HG02943 (cell line): ENCODE results near the gene LRRC59.
"Not testable (repeated sequence)": the region's sequence is repeated elsewhere in the genome, so short reads cannot be mapped to it uniquely, and the experiment has no call there.

Source experiments
- ATAC-seq: cut with Tn5 transposase; IDR thresholded peaks from one replicate; pipeline ENCODE4 v1.9.1; 2021; ENCODE audit warnings: mild to moderate bottlenecking, low read depth, moderate library complexity; ENCODE audit not compliant: unreplicated experiment

The LRRC59 gene

DNA sequence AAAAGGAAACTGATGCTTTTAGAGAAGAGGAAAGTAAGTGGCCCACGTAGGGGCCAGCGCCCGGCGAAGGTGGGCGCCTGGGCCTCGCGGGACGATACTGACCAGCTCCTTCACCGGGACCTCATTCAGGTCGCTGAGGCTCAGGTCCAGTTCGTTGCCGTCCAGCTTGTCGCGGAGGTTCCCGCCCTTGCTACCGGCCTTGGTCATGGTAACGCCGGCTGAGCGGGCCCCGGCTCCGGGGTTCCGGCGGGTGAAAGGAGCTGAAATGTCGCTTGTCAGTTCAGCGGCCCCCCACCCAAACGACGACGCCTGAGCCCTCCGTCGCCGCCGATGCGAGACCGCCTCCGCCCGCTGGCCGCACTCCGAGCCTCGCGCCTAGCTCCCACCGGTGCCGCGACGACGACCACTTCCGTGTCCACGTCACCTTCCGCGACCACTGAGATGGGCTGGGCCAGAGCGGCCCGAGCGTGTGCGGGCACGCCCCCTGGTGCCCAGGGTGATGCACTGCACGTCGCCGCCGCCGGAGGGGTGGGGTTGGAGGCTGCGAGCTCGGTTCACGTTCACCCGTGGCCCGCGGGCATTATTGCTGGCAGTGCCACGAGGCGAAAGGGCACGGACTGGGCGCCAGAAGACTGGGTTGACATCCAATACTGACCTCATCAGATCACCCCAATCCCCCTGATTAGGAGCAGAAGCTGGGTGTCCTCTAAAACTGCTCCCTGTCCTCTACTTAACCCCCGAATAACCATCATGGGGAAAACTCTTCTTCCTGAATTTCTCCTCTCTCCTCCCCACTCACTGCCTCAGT lies at the start of gene LRRC59:
Gene LRRC59 (minus strand): TSS at position 413 of the 808 bp plus-strand sequence. CDS start 206 bp downstream, at position 207.
- ATAC-seq, result peak; percentile 95

- no peak for ATAC-seq
These were observed 48.5 kb upstream of the LRRC59 start for GRCh38 chr17:50445730-50446325.

GRCh38 chr17:50444841-50445715 lies 47.8 kb upstream of the LRRC59 start:
- ATAC-seq, result no peak

GRCh38 chr17:50443505-50443974 lies 46.2 kb upstream of the LRRC59 start:
- ATAC-seq, result no peak

- ATAC-seq, result no peak
These were observed 43.8 kb upstream of the LRRC59 start for GRCh38 chr17:50440838-50441829.

GRCh38 chr17:50440172-50440837 lies 43.0 kb upstream of the LRRC59 start:
- ATAC-seq, result no peak

GRCh38 chr17:50439008-50439407 lies 41.7 kb upstream of the LRRC59 start:
- ATAC-seq, result no peak

- ATAC-seq, result no peak
These were observed 40.1 kb upstream of the LRRC59 start for GRCh38 chr17:50437409-50437808.

GRCh38 chr17:50432125-50432762 lies 34.9 kb upstream of the LRRC59 start:
- ATAC-seq, result no peak

- ATAC-seq, result no peak
These were observed 33.7 kb upstream of the LRRC59 start for GRCh38 chr17:50430821-50431618.

- ATAC-seq, result no peak
These were observed 32.5 kb upstream of the LRRC59 start for GRCh38 chr17:50429793-50430192.

DNA sequence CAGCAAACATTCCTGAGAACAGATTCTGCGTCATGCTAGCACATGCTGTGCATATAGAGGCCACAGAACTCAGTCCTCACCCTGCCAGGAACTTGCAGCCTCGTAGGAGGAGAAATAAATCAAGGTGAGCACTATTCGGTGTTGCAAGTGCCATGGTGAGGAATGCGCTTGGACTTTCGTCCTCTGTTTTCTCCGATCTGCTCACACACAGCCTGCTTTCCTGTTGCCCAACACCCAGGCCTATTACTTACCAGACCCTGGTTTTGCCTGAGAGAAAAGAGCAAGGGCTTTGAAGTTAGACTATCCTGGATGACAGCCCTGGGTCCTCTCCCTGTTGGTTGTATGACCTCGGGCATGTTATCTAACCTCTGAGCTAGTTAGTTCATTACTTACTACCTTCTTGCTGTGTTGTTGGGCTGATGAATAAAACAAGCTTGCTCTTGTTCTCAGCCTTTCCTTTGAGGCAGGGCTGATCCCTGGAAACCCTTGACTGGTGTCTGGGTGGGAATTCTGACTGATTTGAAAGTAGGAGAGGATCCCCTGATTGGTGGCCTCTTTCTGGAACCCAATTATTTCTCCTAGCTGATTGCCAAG lies 31.6 kb upstream of the LRRC59 start:
- no peak for ATAC-seq

- ATAC-seq, result not testable (repeated sequence)
These were observed 30.8 kb upstream of the LRRC59 start for GRCh38 chr17:50428126-50428525.

GRCh38 chr17:50426814-50427787 lies 29.8 kb upstream of the LRRC59 start:
- no peak for ATAC-seq

- no peak for ATAC-seq
These were observed 29.1 kb upstream of the LRRC59 start for GRCh38 chr17:50426472-50426782.

DNA sequence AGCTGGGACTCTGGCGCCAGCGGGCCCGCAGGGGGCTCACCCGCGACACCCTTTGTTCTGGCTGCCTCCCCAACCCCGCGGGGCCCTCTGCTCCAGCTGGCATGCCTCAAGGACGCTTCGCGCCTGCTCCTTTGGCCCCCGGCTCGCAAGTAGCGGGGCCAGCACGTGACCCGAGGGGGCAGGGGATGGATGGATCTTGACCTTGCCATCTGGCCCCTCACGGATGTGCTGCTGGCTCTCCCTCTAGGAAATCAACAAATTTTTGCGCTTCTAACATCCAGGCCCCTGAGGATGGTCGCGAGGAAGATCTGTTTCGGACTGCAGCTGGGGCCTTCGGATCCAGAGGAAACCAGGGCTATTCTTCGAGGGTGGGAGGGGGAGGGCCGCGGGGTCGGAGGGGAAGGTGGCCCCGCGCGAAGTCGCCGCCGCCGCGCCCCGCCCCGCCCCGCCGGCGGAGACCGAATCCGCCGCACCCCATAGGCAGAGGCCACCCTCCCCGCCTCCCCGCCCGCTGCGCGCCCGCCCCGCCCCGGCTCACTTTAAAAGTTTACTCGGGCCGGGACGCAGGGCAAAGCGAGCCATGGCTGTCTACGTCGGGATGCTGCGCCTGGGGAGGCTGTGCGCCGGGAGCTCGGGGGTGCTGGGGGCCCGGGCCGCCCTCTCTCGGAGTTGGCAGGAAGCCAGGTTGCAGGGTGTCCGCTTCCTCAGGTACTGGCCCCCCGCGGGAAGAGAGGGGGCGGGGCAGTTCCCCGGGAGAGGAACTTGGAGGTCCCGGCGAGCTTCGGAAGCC lies 28.6 kb upstream of the LRRC59 start, which contains the start of gene ACSF2:
Gene ACSF2 (plus strand): TSS at position 537 of the 790 bp plus-strand sequence. CDS start 44 bp downstream, at position 581.
- ATAC-seq, result no peak
